H1 (cell line): ENCODE results near the gene MAP3K10. TPM values are rescaled to one million over a fixed set of nuclear protein-coding genes. Genes with fewer than 3 reads are reported as not detected.

Source experiments
- CTCF ChIA-PET: fragments of 300-600 bp; sonication (Branson Sonifier 250); formaldehyde crosslinking; loops from one replicate; lab custom pipeline; 2021; ENCODE audit not compliant: partially characterized antibody; lab: Charles Lee
- POLR2A ChIA-PET: fragments of 300-600 bp; sonication (Branson Sonifier 250); formaldehyde crosslinking; loops from one replicate; lab custom pipeline; 2021; ENCODE audit warnings: inconsistent platforms; ENCODE audit not compliant: partially characterized antibody; lab: Charles Lee
- DNase-seq, 2 experiments: peaks; one replicate each; pipeline versions ENCODE4 v3.0.0 to v3.0.0-alpha.2; 2010 to 2022; ENCODE audit warnings: low spot score in 2 of 2, low read depth in 1 of 2, mixed read lengths in 1 of 2
- FAIRE-seq: peaks from 2 replicates; lab custom pipeline; 2011; peaks lifted over from hg19 to GRCh38; lab: Jason Lieb, UNC
- H2AFZ ChIP-seq: 2 replicates; pipeline ENCODE4 v1.8.1; 2012; ENCODE audit warnings: low read length, inconsistent platforms
- H2AK5ac ChIP-seq: 2 replicates; pipeline ENCODE4 v1.6.1; 2013; ENCODE audit warnings: low read depth, low read length
- H2BK120ac ChIP-seq: replicated peaks from 2 replicates; pipeline ENCODE3; 2013; ENCODE audit warnings: low read depth, low read length, inconsistent platforms
- H2BK12ac ChIP-seq: 2 replicates; pipeline ENCODE4 v1.6.1; 2013; ENCODE audit warnings: low read depth, low read length
- H2BK15ac ChIP-seq: 2 replicates; pipeline ENCODE4 v1.6.1; 2013; ENCODE audit warnings: low read length
- H2BK20ac ChIP-seq: 2 replicates; pipeline ENCODE4 v1.6.1; 2013; ENCODE audit warnings: low read length
- H2BK5ac ChIP-seq: 2 replicates; pipeline ENCODE4 v1.6.1; 2013; ENCODE audit warnings: low read depth, low read length
- H3K14ac ChIP-seq: 2 replicates; pipeline ENCODE4 v1.6.1; 2013; ENCODE audit warnings: inconsistent platforms; ENCODE audit not compliant: insufficient read length
- H3K18ac ChIP-seq: 2 replicates; pipeline ENCODE4 v1.6.1; 2013; ENCODE audit warnings: low read length; ENCODE audit errors: extremely low read depth
- H3K23ac ChIP-seq: 2 replicates; pipeline ENCODE4 v1.6.1; 2013; ENCODE audit warnings: inconsistent platforms; ENCODE audit not compliant: insufficient read length
- H3K23me2 ChIP-seq: 2 replicates; pipeline ENCODE4 v1.6.1; 2013; ENCODE audit warnings: low read depth, low read length
- H3K27ac ChIP-seq: 2 replicates; pipeline ENCODE4 v1.6.1; 2011; ENCODE audit warnings: low read depth, low read length, inconsistent platforms
- H3K27me3 ChIP-seq, 4 experiments: replicated peaks in 1 of 4; 1 replicate in 1 of 4; 2 replicates in 3 of 4; pipeline versions ENCODE4 v1.6.1 to v1.8.1; 2011 to 2013; ENCODE audit warnings: low read length in 3 of 4, mild to moderate bottlenecking in 3 of 4, inconsistent platforms in 2 of 4, mixed read lengths in 2 of 4, moderate library complexity in 1 of 4; ENCODE audit not compliant: control insufficient read depth in 3 of 4, insufficient read depth in 3 of 4; ENCODE audit errors: extremely low read depth in 1 of 4
- H3K36me3 ChIP-seq, 4 experiments: 2 replicates each; pipeline versions ENCODE4 v1.6.1 to v1.8.1; 2011 to 2013; ENCODE audit warnings: mild to moderate bottlenecking in 4 of 4, low read length in 3 of 4, moderate library complexity in 2 of 4, control low read depth in 1 of 4, inconsistent platforms in 1 of 4; ENCODE audit not compliant: insufficient read depth in 4 of 4, control insufficient read depth in 2 of 4
- H3K4ac ChIP-seq: replicated peaks from 2 replicates; pipeline ENCODE3; 2013; ENCODE audit warnings: low read length, low read depth, mixed read lengths, inconsistent platforms; ENCODE audit not compliant: insufficient read length
- H3K4me1 ChIP-seq, 4 experiments: replicated peaks in 1 of 4; 1 replicate in 1 of 4; 2 replicates in 3 of 4; pipeline versions ENCODE4 v1.6.1 to v1.8.1; 2011 to 2013; ENCODE audit warnings: low read length in 3 of 4, inconsistent platforms in 2 of 4, mixed read lengths in 1 of 4; ENCODE audit not compliant: insufficient read depth in 4 of 4, control insufficient read depth in 3 of 4
- H3K4me2 ChIP-seq, 2 experiments: 2 replicates each; pipeline versions ENCODE4 v1.6.1 to v1.8.1; 2011 to 2013; ENCODE audit warnings: low read depth in 2 of 2, low read length in 2 of 2, control low read depth in 1 of 2, inconsistent platforms in 1 of 2, mild to moderate bottlenecking in 1 of 2; ENCODE audit not compliant: insufficient read depth in 1 of 2
- H3K4me3 ChIP-seq, 4 experiments: fragments of 200-600, 300-600 bp in 1 of 4; sonication (generic), shearing (Covaris generic), sonication (Bioruptor Twin) in 1 of 4; 2 replicates each; pipeline versions ENCODE4 v1.5.1 to v1.8.1; 2011 to 2016; ENCODE audit warnings: low read length in 4 of 4, low read depth in 3 of 4, control low read depth in 2 of 4, inconsistent platforms in 2 of 4, mild to moderate bottlenecking in 2 of 4, mixed read lengths in 1 of 4, moderate library complexity in 1 of 4; ENCODE audit not compliant: insufficient read depth in 2 of 4; ENCODE audit errors: extremely low read depth in 1 of 4
- H3K56ac ChIP-seq: replicated peaks from 2 replicates; pipeline ENCODE3; 2013; ENCODE audit warnings: low read depth, mild to moderate bottlenecking, mixed read lengths, low read length, inconsistent platforms; ENCODE audit not compliant: insufficient read length
- H3K79me1 ChIP-seq: 2 replicates; pipeline ENCODE4 v1.6.1; 2013; ENCODE audit warnings: low read depth, low read length, control low read depth
- H3K79me2 ChIP-seq, 2 experiments: 2 replicates each; pipeline versions ENCODE4 v1.6.1 to v1.8.1; 2012 to 2013; ENCODE audit warnings: low read length in 2 of 2, mild to moderate bottlenecking in 2 of 2, inconsistent platforms in 1 of 2; ENCODE audit not compliant: insufficient read depth in 2 of 2, control insufficient read depth in 1 of 2
- H3K9ac ChIP-seq, 4 experiments: replicated peaks in 1 of 4; 1 replicate in 1 of 4; 2 replicates in 3 of 4; pipeline versions ENCODE4 v1.6.1 to v1.8.1; 2011 to 2013; ENCODE audit warnings: low read depth in 3 of 4, low read length in 3 of 4, control low read depth in 2 of 4, mild to moderate bottlenecking in 2 of 4, moderate library complexity in 2 of 4, inconsistent platforms in 1 of 4; ENCODE audit errors: extremely low read depth in 1 of 4
- H3K9me3 ChIP-seq, 2 experiments: 2 replicates each; pipeline versions ENCODE4 v1.6.1 to v1.8.1; 2012 to 2013; ENCODE audit warnings: mild to moderate bottlenecking in 2 of 2, moderate library complexity in 2 of 2, control low read depth in 1 of 2, inconsistent platforms in 1 of 2, low read depth in 1 of 2, low read length in 1 of 2, mixed read lengths in 1 of 2; ENCODE audit not compliant: insufficient read depth in 2 of 2
- H4K20me1 ChIP-seq, 2 experiments: replicated peaks in 1 of 2; 2 replicates each; pipeline versions ENCODE3 to v1.8.1; 2011 to 2013; ENCODE audit warnings: inconsistent platforms in 2 of 2, low read length in 2 of 2, mild to moderate bottlenecking in 1 of 2; ENCODE audit not compliant: insufficient read depth in 2 of 2, control insufficient read depth in 1 of 2
- H4K5ac ChIP-seq: 2 replicates; pipeline ENCODE4 v1.6.1; 2013; ENCODE audit warnings: low read length, low read depth, mixed read lengths, inconsistent platforms; ENCODE audit not compliant: insufficient read length
- H4K8ac ChIP-seq: 2 replicates; pipeline ENCODE4 v1.8.0; 2013; ENCODE audit warnings: mild to moderate bottlenecking, moderate library complexity, low read length, inconsistent platforms; ENCODE audit not compliant: insufficient read depth; ENCODE audit errors: extremely low read depth
- H4K91ac ChIP-seq: replicated peaks from 2 replicates; pipeline ENCODE3; 2013; ENCODE audit warnings: low read length, mixed read lengths, inconsistent platforms; ENCODE audit not compliant: insufficient read length
- KDM4A ChIP-seq: IDR thresholded peaks from one replicate; pipeline ENCODE4 v1.7.1; 2012; ENCODE audit warnings: low read depth, mild to moderate bottlenecking, moderate library complexity, low read length, inconsistent platforms; ENCODE audit not compliant: severe bottlenecking
- WGBS, 2 experiments: shearing (Covaris generic) in 1 of 2; methylation state at CpG; one replicate each; pipeline versions ENCODE4 v1.1.6 to v1.1.7; 2013 to 2015; ENCODE audit warnings: low lambda C conversion rate in 2 of 2, mixed read lengths in 2 of 2, inconsistent platforms in 1 of 2, low coverage in 1 of 2, missing lambda C conversion rate in 1 of 2; ENCODE audit not compliant: insufficient replicate concordance in 2 of 2, insufficient coverage in 1 of 2, insufficient read length in 1 of 2; ENCODE audit errors: extremely low coverage in 1 of 2, missing lambda C conversion rate in 1 of 2; 5-methylcytosine and 5-hydroxymethylcytosine counted together
- polyA plus RNA-seq, 7 experiments: library from polyadenylated mRNA; depleted of rRNA in 3 of 7; stranded (reverse) in 5 of 7; unstranded in 2 of 7; fragments of >200 nt in 5 of 7; fragments of 200-250 nt in 2 of 7; gene quantifications; 1 replicate in 5 of 7; 2 replicates in 1 of 7; 4 replicates in 1 of 7; pipeline versions ENCODE4 v1.2.1 to v1.2.3, GENCODE V29; 2011 to 2013; ENCODE audit warnings: missing spikeins in 2 of 7, mixed read lengths in 2 of 7
- total RNA-seq: library from RNA; stranded (reverse); fragmentation: NEBNext Ultra II Directional; extraction: Animal tissue kit (Norgen Biotek cat#: 25700); gene quantifications from 2 replicates; pipeline ENCODE4 v1.2.1, GENCODE V29; 2021

Gene MAP3K10
- total and polyA plus RNA-seq, 2 of the 8 experiments (the other 6 are each of a cell fraction or from before 2014, with no cell fraction given), result 4.9 to 15.9 TPM

GRCh38 chr19:40162104-40162503, 29.1 kb upstream of the MAP3K10 start:
- Histone ChIP-seq H2BK5ac (no peak overlapping the region), H4K20me1 (no peaks in the 10 kb centered on the region), H3K23ac (no peak overlapping the region), H4K8ac (no peak overlapping the region), H2BK15ac (no peak overlapping the region), H3K9ac (no peak overlapping the region), H3K18ac (no peak overlapping the region), H3K79me1 (no peaks in the 10 kb centered on the region), H3K23me2 (no peaks in the 10 kb centered on the region), H2BK120ac (no peak overlapping the region), H4K91ac (no peak overlapping the region), H3K27me3 (no peaks in the 10 kb centered on the region; a peak in 1 of 7 replicates), H3K9me3 (peaks cover 0 to 3% of the 10 kb centered on the region in 2 experiments; a peak in 1 of 4 replicates), H3K56ac (no peak overlapping the region), H3K4me3 (no peak overlapping the region), H3K79me2 (no peaks in the 10 kb centered on the region), H3K27ac (no peak overlapping the region), H3K4me1 (no peaks in the 10 kb centered on the region), H2AFZ (no peak overlapping the region), H2BK20ac (no peak overlapping the region), H2AK5ac (no peak overlapping the region), H3K14ac (no peak overlapping the region), H3K4ac (no peak overlapping the region), H2BK12ac (no peak overlapping the region), H3K36me3 (no peaks in the 10 kb centered on the region), H3K4me2 (no peak overlapping the region), H4K5ac (no peak overlapping the region)
- FAIRE-seq, result no peak
- DNase-seq, result no peak
- POLR2A ChIA-PET, result no interaction called here
- CTCF ChIA-PET, result interaction anchor here (0.9 to 5.0 kb wide), 4 partner anchors 10 to 74 kb away, joined by 3 to 37 read pairs (median 3); no protein-coding TSS in a partner anchor
- 86% methylated on average over 3 of the region's 3 CpGs; no CpG with 5 or more reads in 1 of the 2 experiments for WGBS, 2 experiments
- no peak for TF ChIP-seq KDM4A
